NCI-H2171 (cell line): Measurements from ENCODE around the gene LEO1.
"Not testable (repeated sequence)": the region's sequence is repeated elsewhere in the genome, so short reads cannot be mapped to it uniquely, and the experiment has no call there.

Experiments
- DNase-seq: peaks from one replicate; lab custom pipeline; 2025; lab: John Stamatoyannopoulos, UW

LEO1 gene

DNA sequence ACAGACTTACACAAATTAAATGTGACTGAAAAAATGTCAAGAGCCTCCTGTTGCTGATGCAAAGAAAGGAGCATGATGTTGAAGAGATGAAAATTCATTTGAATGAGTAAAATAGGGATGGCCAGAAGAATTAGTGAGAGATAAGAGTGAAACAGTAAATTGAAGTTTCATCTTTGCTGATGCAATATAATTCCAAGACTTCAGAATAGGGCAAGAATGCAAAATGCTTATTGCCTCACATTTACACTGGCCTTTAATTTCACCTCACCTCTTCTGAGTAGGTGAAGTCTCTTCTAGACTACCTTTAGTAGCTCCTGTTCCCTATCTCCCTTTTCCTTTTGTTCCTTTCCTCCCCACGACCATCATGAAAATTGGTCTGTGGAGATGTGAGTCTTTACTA lies 32.1 kb upstream of the LEO1 start:
- no peak for DNase-seq

DNA sequence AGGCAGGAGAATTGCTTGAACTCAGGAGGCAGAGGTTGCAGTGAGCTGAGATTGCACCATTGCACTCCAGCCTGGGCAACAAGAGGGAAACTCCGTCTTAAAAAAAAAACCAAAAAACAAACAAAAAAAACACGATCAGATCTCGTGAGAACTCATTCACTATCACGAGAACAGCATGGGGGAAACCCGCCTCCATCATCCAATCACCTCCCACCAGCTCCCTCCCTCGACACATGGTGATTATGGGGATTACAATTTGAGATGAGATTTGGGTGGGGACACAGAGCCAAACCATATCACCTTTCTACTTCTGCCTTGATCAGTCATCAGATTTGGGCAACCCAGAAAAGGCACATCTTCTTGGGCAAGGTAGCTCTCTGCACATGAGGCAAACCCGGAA lies 31.5 kb upstream of the LEO1 start:
- DNase-seq = not testable (repeated sequence)

DNA sequence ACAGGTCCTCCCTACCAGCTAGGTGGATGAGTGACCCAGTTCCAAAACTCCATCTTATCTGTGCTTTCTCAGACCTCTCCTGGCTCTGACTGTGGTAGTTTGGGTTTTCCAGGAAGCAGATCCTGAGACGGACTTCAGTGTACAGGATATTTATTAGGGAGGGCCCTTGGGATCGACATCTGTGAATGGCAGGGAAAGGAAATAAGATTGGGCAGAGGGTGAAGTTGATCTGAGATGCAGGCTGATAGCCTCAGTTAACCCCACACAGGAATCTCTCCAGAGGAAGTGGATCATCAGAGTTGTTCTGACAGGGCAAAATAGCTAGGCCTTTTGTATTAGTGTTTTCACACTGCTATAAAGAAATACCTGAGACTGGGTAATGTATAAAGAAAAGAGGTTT lies 30.8 kb upstream of the LEO1 start:
- no peak for DNase-seq

DNA sequence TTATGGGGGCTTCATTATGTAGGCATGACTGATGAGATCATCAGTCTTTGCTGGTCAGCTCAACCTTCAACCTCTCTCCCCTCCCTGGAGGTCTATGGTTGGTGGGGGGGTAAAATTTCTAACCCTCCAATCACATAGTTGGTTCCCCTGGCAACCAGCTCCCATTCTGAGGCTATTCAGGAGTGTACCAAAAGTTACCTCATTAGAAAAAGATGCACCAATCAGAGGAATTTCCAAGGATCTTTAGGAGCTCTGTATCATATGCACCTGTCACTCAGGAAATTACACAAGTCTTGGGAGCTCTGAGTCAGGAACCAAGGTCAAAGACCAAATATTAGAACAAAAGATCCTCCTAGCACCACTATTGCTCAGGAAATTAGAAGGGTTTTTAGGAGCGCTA lies 21.4 kb upstream of the LEO1 start:
- no peak for DNase-seq

DNA sequence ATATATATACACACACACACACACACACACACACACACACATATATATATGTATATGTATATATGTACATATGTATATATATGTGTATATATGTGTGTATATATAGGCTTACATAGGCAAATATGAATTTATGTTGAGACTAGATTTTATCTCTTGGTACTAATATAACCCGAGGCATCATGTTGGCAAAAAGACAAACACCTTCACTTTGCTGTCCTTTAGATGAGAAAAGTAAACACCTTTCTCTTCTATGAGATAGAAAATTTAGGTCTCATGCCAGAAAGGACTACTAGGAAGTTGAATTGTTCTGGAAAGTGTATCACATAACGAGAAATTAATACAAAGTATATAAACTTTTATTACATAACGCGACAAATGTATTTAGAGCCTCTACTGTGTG lies 19.6 kb upstream of the LEO1 start:
- DNase-seq = no peak

DNA sequence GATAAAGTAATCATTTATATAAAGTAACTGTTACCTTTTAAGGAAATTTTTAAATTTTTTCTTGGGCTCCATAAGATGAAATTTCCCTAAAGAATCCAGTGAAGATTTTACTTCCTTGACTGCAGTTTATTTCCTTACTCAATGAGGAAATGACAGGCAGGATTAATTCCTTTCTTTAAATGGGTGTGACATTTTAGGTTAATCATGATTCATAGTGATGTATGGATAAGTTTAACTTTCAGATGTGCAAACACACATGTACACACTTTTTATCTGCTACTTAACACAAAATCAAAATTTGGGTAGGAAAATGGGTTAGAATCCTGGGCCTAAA lies 11.2 kb upstream of the LEO1 start:
- no peak for DNase-seq

DNA sequence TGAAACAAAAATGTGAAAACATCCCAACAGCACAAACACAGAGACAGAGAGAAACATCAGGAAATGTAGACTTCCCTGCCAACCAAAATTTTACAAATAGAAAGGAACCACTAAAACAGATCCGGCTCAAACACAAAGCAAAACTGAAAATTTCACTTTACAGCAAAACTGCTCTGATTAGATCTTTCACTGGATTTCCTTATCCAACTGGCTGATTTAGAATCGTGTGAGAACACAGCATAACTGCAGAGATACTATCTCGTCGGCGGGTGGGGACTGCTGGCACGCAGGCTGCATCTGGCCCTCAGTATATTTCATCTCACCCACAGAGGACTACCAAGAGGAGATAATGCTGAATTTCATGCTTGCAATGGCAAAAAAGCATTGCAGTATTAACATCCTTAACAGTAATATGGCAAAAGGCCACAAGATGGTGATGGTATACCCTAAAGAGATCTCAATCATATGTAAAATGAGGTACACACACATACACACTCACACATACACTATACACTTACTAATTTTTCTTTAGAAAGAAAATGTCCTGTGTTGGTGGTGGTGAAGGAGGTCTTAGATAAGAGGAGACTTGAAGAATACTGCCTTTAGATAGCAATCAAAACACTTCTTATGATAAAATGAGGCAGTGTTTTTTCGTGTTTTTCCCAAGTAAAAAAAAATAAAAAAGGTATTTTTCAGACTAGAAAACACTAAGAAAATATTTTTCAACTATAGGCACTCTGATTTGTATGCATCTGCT lies 10.6 kb upstream of the LEO1 start:
- peak; percentile 59 for DNase-seq

DNA sequence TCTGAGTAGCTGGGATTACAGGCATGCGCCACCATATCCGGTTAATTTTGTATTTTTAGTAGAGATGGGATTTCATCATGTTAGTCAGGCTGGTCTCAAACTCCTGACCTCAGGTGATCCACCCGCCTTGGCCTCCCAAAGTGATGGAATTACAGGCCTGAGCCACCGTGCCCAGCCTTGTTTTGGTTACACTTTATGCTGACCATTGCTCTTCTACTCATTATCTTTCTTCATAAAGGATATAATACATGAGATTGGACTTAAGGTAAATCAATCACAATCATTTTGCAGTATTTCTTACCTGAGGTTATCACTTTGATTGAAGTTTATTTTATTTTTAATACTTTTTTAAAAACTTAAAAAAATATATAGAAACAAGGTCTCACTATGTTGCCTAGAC lies 2.2 kb upstream of the LEO1 start:
- no peak for DNase-seq

DNA sequence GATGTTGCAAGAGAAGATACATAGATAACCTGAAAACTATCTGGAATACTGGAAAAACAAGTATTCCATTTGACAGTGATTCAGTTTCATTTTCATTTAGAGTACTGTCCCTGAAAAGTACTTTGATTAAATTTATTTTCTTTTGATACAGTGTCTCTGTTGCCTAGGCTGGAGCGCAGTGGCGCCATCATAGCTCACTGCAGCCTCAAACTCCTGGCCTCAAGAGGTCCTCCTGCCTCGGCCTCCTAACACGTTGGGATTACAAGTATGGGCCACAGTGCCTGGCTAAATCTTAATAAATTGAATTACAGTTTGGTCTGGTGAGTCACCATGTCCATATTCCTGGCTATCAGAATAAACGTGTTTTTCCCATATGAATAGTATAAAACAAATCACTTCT lies 1.6 kb upstream of the LEO1 start:
- no peak for DNase-seq

DNA sequence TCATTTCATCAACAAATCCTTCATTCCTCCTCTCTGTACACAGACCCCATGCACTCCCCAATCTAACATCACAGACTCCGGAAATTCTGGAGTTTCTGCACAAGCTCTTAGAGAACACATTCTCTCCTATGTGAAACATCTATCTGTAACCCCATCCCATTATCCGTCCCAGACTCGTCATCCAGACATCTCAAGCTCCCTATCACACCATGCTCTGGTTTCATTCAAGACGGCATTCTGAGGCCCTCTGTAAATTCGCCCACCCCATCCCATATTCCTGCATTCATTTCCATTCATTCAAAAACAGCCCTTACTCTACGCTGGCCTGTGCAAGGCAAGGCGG lies 575 bp downstream of the LEO1 start:
- no peak for DNase-seq

DNA sequence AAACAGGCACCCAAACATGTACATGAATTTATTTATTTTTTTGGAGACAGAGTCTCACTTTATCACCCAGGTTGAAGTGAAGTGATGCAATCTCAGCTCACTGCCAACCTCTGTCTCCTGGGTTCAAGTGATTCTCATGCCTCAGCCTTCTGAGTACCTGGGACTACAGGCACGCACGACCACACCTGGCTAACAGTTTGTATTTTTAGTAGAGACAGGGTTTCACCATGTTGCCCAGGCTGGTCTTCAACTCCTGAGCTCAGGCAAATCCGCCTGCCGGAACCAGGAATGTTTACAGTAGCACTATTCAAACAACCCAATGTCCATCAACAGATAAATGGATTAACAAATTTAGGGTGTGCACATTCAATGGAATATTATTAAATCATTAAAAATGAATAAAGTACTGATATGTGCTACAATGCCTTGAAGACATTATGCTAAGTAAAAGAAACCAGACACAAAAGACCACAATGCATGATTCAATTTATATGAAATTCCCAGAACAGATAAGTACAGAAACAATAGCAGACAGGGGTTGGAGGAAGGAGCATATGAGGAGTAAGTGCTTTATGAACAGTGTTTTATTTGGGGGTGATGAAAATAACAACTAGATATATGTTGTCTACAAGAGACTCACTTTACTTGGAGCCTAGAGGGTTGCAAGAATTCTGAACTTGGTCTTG lies 1.3 kb downstream of the LEO1 start:
- DNase-seq = no peak

DNA sequence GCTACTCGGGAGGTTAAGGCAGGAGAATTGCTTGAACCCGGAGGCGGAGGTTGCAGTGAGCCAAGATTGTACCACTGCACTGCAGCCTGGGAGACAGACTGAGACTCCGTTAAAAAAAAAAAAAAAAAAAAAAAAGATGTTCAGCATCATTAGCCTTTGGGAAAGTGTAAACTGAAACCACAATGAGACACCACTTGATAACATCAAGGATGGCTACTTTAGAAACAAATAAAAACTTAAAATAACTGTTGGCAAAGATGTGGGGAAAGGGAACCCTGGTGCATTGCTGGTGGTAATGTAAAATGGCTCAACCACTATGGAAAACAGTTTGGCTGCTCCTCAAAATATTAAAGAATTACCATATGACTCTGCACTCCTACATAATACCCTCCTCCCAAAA lies 1.9 kb downstream of the LEO1 start:
- peak; percentile 3 for DNase-seq

DNA sequence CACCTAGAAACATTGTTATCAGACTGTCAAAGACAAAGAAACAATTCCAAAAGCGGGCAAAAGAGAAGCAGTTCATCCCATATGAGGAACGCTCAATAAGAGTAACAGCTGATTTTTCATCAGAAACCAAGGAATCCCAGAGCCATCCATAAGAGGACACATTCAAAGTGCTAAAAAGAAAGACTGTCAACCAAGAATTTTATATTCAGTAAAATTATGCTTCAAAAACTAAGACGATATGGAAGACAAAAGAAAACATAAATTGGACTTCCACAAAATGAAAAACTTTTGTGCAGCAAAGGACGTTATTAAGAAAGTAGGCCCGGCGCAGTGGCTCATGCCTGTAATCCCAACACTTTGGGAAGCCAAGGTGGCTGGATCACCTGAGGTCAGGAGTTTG lies 4.0 kb downstream of the LEO1 start:
- DNase-seq = no peak

DNA sequence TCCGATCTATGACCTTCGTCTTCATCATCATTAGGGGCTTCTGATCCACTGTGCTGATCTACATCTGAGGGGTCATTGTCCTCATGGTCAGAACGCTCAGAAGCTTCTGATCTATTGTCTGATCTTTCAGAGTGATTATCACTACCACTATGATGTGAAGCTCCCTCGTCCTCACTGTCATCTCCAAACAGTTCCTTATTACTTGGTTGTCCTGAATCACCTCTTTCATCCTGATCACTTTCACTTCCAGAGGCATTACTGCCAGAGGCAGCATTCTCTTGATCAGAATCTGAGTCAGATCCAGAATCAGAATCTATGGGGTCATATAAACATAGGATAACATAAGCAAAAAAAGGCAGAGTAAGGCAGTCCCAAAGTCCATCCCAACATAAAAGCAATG lies 5.4 kb downstream of the LEO1 start:
- DNase-seq = no peak

DNA sequence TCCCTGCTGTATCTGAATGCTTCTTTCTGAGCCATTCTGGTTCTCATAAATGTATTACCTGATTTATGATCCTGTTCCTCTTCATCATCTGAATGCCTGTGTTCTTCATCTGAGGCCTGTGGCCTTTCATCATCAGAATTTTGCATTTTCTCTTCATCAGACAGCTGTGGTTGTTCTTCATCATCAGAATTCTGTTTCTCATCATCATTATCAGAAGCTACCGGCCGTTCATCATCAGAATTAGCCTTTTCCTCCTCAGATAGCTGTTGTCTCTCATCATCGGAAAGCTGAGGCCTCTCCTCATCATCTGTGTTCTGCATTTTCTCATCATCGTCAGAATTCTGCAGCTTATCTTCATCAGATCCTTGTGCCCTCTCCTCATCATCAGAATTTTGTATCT lies 5.9 kb downstream of the LEO1 start:
- no peak for DNase-seq

DNA sequence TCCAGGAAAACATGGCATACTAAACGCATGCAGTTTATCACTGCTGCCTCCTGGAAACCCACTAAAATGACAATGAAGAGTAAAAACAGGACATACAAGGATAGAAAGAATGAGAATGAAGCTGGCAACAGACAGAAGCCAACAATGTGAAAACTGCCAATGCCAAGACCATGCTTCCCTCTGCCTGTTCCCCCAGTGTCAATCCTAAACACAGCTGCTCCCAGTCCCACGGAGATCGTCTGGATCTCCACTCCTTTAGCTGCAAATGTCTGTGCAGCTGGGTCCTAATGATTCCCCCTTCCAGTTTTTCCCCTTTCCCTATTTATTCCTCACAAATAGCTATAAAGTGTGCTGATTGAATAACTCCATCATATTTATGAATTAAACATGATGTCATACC lies 16.1 kb downstream of the LEO1 start:
- DNase-seq = no peak

DNA sequence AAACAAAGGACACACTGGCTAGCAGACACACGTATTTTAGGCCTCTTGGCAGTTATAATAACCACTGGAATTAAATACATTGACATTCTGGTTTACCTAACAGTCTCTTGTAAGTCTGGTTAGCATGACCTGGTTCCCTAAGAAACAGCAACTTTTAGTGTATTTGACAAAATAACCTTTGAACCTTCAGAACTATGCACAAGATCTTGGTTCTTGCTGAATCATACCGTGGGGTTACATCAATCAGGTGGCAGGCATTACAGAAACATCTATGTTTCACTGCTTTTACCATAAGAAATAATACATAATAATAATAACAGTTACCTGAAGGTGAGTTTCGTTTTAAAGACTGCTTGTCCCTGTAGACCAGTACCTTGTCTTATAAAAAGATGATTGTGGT lies 18.8 kb downstream of the LEO1 start:
- DNase-seq = no peak

DNA sequence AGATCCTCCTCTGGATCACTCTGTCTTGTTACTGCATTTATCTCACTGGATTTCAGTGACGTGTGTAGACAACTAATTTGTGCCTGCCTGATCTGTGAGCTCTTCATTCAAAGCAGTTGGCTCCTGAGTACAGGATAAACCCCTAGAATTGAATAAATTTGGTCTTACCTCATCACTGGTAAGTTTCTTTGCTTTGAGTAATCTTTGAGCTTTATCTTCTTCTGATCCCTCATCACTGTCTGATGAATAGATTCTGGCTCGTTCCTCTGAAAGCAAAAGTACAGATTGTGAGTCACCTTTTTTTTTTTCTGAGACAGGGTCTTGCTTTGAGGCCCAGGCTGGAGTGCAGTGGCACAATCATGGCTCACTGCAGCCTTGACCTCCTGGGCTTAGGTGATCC lies 24.5 kb downstream of the LEO1 start:
- no peak for DNase-seq

DNA sequence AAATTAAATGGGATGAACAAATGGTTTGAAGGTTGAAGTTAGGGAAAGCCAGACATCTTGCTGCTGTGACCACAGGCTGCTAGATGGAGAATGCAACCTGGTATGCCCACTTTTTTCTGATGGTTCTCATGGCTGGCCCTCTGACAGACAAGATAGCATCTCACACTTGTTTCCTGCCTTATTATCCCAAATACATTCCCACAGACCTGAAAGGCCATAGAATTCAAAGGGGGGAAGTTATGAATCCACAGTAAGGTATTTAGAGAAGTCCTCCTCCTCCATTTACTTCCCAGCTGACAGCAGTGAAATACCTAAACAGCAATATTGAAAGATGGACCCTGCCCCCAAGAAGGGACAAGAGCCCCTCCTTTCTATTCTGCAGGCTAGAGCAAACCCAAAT lies 32.4 kb downstream of the LEO1 start:
- no peak for DNase-seq

DNA sequence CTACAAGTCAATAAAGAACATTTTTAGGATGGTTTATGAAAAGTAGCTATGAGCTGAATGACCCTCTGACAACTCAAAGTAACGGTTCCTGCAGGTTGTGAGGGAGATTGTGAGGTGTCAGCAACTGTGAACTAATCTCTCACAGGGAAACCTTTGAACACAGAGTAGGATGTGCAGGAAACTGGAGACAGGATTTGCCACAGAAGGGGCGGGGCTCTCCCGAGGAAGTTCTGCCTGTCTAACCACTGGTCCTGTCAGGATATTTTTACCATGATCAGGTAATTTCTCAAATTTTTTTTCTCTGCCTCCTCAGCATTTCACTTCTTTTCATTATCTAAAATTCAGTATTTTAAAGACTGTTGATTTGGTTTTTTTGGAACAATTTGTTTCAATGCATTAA lies 33.3 kb downstream of the LEO1 start:
- no peak for DNase-seq

DNA sequence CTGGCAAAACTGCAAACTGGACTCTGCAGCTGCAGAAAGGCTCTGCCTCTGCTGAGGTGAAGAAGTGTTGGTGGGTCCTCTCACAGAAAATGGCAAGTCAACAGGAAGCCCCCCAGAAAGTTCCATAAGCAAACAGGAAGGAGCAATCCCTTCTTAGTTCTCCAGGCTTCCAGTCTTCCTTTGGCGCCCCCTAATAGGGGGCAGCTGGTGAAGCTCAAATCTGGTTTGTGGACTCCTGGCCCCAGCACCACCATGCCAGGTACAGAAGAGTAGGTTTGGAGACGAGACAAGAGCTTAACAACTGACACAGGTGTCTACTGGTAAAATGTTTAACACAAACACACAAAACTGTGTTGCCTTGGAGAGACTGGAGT lies 35.5 kb downstream of the LEO1 start:
- DNase-seq = no peak

DNA sequence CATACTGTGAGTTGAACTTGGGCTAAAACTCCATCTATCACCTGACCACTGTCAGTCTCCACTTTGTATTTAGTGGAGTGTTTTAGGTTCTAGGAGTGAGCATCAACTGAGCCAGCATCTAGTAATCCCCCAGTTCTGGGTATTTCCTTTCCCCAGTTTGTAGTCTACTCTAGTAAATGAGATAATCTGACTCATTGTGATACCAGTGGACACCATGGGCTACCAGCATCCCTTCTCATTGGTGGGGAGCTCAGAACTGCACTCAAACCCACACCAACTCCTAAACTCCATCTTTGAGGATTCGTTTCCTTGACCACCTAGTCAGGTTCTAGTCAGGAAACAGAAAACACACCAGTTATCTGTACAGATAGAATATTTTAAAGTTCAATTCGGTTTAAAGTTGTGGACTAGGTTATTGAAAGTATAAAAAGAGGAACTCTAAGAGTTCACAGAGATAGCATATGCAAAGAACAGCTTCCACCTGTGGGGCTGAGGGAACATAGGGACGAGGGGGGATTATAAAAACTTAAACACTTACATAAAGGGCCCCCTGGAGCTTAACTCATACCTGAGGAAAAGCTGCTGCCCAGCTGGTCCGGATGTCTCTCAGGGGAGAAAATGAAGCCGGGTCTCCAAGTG lies 36.0 kb downstream of the LEO1 start:
- DNase-seq = no peak

DNA sequence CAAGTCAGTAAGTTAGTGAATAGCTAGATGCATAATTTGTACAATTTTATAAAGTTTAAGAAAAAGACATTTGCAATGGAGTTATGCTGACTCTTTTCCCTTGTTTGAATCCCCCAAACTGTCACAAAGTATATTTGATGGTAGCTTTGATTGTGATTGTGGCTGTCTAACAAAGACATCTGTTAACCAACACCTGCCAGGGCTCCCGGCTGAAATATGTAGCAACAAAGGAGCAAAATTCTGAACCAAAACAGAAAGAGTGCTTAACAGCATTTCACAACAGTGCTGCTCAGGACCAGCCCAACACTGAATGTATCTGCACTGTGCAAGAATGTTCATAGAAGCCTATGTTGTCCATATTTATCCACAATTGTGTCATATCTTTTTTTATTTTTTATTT lies 39.4 kb downstream of the LEO1 start:
- DNase-seq = no peak

DNA sequence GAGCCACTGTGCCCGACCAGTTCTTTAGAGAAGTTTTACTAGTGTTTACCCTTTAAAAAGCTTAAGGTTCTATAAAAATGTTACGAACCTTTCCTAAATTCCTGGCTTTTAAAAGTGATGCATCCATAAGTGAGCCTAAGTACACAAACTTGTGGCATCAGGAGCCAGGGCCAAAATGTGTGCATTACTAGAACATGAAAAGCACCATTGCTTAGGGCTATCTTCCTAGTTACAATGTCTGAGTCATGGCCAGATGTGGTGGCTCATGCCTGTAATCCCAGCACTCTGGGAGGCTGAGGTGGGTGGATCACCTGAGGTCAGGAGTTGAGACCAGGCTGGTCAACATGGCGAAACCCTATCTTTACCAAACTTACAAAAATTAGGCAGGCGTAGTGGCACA lies 39.9 kb downstream of the LEO1 start:
- DNase-seq = no peak
